Left kidney (tissue), 2 donors: ENCODE data around the gene INTS11. TPM values are rescaled to one million over a fixed set of nuclear protein-coding genes. Genes with fewer than 3 reads are reported as not detected.

Experiments
- DNase-seq: peaks from one replicate; pipeline ENCODE4 v3.0.0-alpha.2; 2013
- polyA plus RNA-seq: library from polyadenylated mRNA; unstranded; fragments of 120-200 nt; gene quantifications from one replicate; pipeline ENCODE4 v1.2.1, GENCODE V29; 2013; ENCODE audit not compliant: insufficient read length

INTS11 gene
- polyA plus RNA-seq, 1 donor: 119 TPM

DNA sequence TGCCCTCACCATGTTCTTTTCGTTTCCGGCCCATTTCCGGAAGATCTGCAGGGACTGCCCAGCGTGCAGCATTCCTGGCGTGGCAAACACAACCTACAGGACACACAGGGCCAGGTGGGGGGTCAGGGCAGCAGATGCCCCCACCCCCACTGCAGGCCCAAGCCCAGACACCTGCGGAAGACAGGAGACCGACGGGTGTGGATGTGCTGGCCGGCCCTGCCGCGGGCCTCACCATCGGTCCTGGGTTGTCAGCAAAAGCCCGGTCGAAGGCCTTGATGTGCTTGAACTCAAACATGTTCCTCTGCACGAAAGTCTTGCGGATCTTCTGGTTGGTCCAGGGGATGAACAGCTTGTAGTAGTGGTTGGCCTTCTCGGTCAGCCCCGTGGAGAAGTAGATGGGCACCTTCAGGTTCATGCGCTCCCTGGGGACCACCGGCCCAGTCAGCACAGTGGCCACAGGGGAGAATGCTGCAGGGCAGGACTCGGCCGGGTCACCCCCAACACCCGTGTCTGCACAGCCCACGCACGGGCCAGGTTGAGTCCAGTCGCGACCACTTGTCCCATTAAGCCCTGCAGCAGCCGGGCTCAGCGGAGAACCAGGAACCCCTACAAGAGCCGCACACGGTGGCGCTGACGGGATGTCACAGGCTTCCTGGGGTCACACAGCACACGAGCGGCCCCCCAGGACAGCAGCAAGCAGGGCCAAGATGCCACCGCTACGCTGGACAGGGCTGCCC is 10.8 kb downstream of the INTS11 start:
- no peak for DNase-seq

- DNase-seq: no peak
Measured at GRCh38 chr1:1312450-1313314, 11.8 kb downstream of the INTS11 start.

DNA sequence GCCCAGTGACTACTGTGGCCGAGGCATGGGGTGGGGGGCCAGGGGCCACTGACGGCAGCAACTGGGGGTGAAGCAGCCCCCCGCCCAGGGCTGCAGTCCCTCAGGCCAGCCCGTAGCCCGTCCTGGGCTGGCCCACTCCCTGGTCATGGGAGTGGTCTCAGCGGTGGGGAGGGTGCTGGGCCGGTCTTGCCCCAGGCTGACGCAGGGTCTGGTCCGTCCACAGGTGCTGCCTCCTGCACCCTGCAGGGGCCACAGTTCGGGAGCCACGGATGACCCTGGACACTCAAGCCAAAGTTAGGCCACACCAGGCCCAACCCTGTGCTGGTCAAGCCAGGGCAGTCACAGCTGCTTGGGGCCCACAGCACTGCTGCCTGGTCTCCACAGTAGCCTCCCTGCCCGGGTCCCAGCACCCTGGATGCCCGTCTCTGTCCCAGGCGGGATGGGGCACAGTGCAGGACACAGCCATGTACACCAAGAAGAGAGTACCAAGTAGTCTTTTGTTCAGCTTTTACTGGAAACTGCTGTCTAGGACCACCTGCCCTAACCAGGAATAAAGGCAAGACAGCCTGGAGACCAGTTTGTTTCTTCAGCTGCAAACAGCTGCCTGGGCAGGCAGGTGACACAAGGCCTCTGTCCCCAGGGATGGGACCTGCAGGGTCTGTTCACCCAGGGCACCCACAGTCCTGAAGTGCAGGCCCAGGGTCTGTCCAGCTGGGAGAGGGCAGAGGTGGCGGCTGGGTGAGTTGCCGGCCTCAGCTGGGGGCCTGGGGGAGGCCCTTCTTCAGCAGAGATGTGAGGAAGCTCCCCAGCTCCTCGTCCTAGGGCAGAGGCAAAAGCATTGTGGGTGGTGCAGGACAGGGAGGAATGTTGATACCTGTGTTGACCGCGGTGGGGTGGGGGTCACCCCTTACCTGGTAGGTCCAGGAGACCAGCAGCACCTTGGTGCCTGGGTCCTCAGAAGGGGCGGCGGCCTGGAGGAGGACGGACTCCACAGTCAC is 13.1 kb downstream of the INTS11 start:
- DNase-seq: no peak

- DNase-seq: no peak
Measured at GRCh38 chr1:1310476-1311053, 13.9 kb downstream of the INTS11 start.

- DNase-seq: no peak
Measured at GRCh38 chr1:1310109-1310385, 14.4 kb downstream of the INTS11 start.

DNA sequence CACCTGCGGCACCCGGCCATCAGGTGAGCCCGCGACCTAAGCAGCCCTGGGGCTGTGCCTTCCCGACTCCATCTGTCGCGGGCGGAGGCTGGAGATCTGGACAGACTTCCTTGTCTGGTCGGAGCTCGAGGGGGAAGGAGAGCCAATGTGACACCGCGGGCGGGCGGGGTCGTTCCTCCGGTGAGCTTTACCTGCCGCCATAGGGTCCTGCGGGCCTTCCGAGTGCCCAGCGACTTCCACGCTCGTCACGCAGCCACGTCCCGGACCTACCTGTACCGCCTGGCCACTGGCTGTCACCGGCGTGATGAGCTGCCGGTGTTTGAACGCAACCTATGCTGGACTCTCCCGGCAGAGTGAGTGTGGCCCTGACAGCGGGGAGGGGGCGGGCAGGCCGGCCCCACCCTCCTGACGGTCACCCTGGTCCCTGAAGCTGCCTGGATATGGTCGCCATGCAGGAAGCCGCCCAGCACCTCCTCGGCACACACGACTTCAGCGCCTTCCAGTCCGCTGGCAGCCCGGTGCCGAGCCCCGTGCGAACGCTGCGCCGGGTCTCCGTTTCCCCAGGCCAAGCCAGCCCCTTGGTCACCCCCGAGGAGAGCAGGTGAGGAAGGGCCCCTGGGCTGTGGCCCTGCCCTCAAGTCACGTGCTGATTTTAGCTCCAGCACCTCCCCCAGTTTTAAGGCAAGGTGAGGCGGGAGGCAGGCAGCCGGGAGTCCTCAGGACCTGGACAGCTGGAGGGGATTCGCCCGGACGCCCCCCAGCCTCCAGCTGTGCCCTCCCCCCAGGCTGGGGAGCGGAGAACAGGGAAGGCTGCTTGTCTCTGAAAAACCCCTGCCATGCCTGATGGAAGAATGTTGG is 15.0 kb downstream of the INTS11 start:
- DNase-seq: no peak

DNA sequence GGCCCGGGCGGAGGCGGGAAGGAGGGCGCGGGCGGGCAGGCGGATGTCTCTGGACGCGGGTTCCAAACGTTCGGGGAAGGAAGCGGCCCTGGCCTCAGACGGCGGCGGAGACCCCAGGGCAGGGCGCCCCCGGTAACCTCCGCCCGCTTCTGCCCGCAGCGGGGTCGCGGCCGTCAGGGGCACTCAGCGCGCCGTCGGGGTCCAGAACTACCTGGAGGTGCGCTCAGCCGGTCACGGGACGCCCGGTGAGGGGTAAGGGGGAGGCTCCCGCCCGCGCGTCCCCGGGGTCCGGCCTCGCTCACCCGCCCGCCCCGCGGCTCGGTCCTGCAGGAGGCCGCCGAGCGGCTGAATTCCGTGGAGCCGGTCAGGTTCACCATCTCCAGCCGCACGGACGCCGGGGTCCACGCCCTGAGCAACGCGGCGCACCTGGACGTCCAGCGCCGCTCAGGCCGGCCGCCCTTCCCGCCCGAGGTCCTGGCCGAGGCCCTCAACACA is 15.7 kb downstream of the INTS11 start:
- DNase-seq: no peak

- peak; percentile 86 for DNase-seq
Measured at GRCh38 chr1:1307923-1308755, 16.3 kb downstream of the INTS11 start, which contains the start of the genes ACAP3 and PUSL1. TSS of gene ACAP3 (minus strand) at chr1:1307930. CDS start at chr1:1307815, 115 bp downstream. TSS of gene PUSL1 (plus strand) at chr1:1308597. CDS start at chr1:1308644, 47 bp downstream.

GRCh38 chr1:1307261-1307922 is 17.1 kb downstream of the INTS11 start:
- no peak for DNase-seq

DNA sequence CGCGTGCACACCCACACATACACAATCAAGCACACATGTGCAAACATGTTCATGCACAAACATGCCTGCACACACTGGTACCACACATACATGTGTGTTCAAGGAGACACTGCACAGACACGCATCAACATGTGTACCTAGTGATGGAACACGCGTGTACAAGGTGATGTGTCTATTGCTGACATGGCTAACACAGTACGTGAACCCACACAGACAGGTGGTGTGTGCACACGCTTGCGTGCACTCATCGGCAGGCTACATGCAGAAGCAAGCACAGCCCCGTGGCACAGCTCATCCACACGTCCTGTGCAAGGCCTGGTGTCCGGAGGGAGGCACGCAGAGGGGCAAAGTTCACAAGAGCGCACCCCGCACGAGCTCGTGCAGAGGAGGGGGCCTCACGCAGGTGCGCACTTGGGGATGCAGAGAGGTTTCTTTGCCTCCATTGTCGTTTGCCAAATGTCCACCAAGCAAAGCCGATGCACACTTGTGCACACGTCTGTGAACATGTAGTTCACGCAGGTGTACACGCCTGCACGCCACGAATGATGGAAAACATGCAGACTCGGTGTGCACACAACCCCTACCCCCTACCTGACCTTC is 17.7 kb downstream of the INTS11 start:
- no peak for DNase-seq

DNA sequence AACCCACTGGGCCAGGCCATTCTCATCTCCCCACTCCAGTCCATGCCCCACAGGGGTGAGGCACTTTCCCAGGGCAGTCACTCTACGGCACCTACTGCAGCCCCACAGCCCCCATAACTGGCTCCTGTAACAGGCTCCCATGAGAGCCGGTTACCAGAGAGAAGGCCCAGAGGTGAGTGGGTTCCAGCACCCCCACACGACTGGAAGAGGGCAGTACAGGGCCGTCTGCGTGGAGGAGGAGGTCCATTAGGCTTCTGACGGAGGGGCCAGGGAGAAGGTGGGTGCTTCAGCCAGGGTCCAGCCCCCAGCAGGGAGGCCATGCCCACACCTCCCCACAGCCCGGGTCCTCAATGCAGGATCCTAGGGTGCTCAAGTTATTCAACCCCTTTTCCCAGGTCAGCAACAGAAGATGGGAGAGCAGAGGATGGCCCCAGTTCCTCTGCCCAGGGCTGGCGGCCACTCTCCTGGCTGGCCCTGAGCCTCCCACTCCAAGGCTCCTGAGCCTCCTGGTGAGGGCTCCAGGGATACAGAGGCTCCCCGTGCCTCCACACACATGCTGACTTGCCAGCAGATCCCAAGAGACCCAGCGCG is 18.3 kb downstream of the INTS11 start:
- DNase-seq: no peak

GRCh38 chr1:1305300-1306069 is 19.0 kb downstream of the INTS11 start:
- DNase-seq: no peak

GRCh38 chr1:1304331-1305299 is 19.8 kb downstream of the INTS11 start:
- peak; percentile 53 for DNase-seq

- DNase-seq: no peak
Measured at GRCh38 chr1:1303736-1304135, 20.7 kb downstream of the INTS11 start.

- no peak for DNase-seq
Measured at GRCh38 chr1:1302951-1303509, 21.4 kb downstream of the INTS11 start.

- no peak for DNase-seq
Measured at GRCh38 chr1:1302006-1302430, 22.4 kb downstream of the INTS11 start.
